GM12878 (cell line): ENCODE results near the gene ABI3. TPM values are rescaled to one million over a fixed set of nuclear protein-coding genes. Genes with fewer than 3 reads are reported as not detected.
"Not testable (repeated sequence)": the region's sequence is repeated elsewhere in the genome, so short reads cannot be mapped to it uniquely, and the experiment has no call there.

Experiments used
- ATAC-seq: fragments of 200-7000 bp; cut with Tn5 transposase; 3 replicates; pipeline ENCODE4 v1.9.1; 2020; ENCODE audit warnings: mild to moderate bottlenecking, moderate library complexity
- BruUV-seq: library from RNA; stranded (reverse); fragments of 400-500 nt; replicated peaks from 2 replicates; lab custom pipeline; 2021; lab: Mats Ljungman, UMichigan
- CTCF ChIA-PET: fragments of 300-600 bp; sonication (Branson Sonifier 250); formaldehyde crosslinking; extraction: SDS; loops from one replicate; lab custom pipeline; 2021; ENCODE audit warnings: inconsistent platforms; lab: Yijun Ruan, JAX
- POLR2A ChIA-PET: fragments of 350-600 bp; formaldehyde crosslinking; extraction: SDS; loops from one replicate; lab custom pipeline; 2021; ENCODE audit warnings: inconsistent platforms; lab: Charles Lee
- RAD21 ChIA-PET: fragments of 300-600 bp; sonication (Branson Sonifier 250); formaldehyde crosslinking; loops from one replicate; lab custom pipeline; 2023; ENCODE audit warnings: antibody characterized with exemption; ENCODE audit not compliant: unreplicated experiment; lab: Charles Lee
- SMC1A ChIA-PET: fragments of 300-600 bp; sonication (Branson Sonifier 250); formaldehyde crosslinking; loops from one replicate; lab custom pipeline; 2023; ENCODE audit not compliant: unreplicated experiment, uncharacterized antibody; lab: Charles Lee
- DNase-seq: peaks from one replicate; pipeline ENCODE4 v3.0.0-alpha.2; 2011; ENCODE audit warnings: low read depth, low spot score
- FAIRE-seq: peaks from 3 replicates; lab custom pipeline; 2011; peaks lifted over from hg19 to GRCh38; lab: Jason Lieb, UNC
- H2AFZ ChIP-seq: 2 replicates; pipeline ENCODE4 v1.6.0; 2011; ENCODE audit warnings: low read depth, low read length, control low read depth; ENCODE audit not compliant: control insufficient read depth
- H3K27ac ChIP-seq: 2 replicates; pipeline ENCODE4 v1.5.1; 2011; ENCODE audit warnings: control low read depth; ENCODE audit not compliant: control insufficient read depth, insufficient read depth
- H3K27me3 ChIP-seq, 2 experiments: replicated peaks in 1 of 2; 2 replicates each; pipeline versions ENCODE4 v1.6.0 to v1.6.1; 2011; ENCODE audit warnings: low read length in 1 of 2; ENCODE audit not compliant: control insufficient read depth in 2 of 2, insufficient read depth in 2 of 2
- H3K36me3 ChIP-seq, 2 experiments: 2 replicates each; pipeline ENCODE4 v1.5.1; 2011; ENCODE audit warnings: low read length in 1 of 2; ENCODE audit not compliant: control insufficient read depth in 2 of 2, insufficient read depth in 2 of 2
- H3K4me1 ChIP-seq: 2 replicates; pipeline ENCODE4 v1.6.1; 2011; ENCODE audit warnings: mild to moderate bottlenecking, low read length, moderate library complexity, mixed read lengths; ENCODE audit not compliant: control insufficient read depth, insufficient read depth
- H3K4me2 ChIP-seq: 2 replicates; pipeline ENCODE4 v1.6.0; 2011; ENCODE audit warnings: control low read depth; ENCODE audit not compliant: control insufficient read depth, insufficient read depth
- H3K4me3 ChIP-seq: fragments of 200-600 bp; sonication (generic); 2 replicates; pipeline ENCODE4 v1.5.1; 2016
- H3K79me2 ChIP-seq: 2 replicates; pipeline ENCODE4 v1.6.0; 2011; ENCODE audit warnings: low read length; ENCODE audit not compliant: control insufficient read depth, insufficient read depth
- H3K9ac ChIP-seq: 2 replicates; pipeline ENCODE4 v1.8.0; 2011; ENCODE audit warnings: low read length, control low read depth, mixed read lengths; ENCODE audit not compliant: control insufficient read depth, insufficient read depth
- H3K9me3 ChIP-seq: replicated peaks from 3 replicates; pipeline ENCODE4 v1.5.1; 2011; ENCODE audit warnings: mild to moderate bottlenecking, low read length; ENCODE audit not compliant: control insufficient read depth, insufficient read depth
- H4K20me1 ChIP-seq: 2 replicates; pipeline ENCODE4 v1.6.0; 2011; ENCODE audit not compliant: control insufficient read depth, insufficient read depth
- BCL11A ChIP-seq: IDR thresholded peaks from 2 replicates; pipeline ENCODE4 v1.6.1; 2011; ENCODE audit warnings: low read depth, low read length
- CHD2 ChIP-seq: IDR thresholded peaks from 2 replicates; pipeline ENCODE4 v1.6.1; 2011; ENCODE audit warnings: low read depth, low read length, improper control_type of control experiment, borderline replicate concordance
- MAX ChIP-seq: IDR thresholded peaks from 2 replicates; pipeline ENCODE4 v1.6.1; 2012; ENCODE audit warnings: low read depth, low read length, improper control_type of control experiment
- NFYB ChIP-seq: IDR thresholded peaks from 2 replicates; pipeline ENCODE4 v1.6.1; 2011; ENCODE audit warnings: low read depth, mild to moderate bottlenecking, low read length, improper control_type of control experiment, moderate library complexity; ENCODE audit not compliant: insufficient read depth
- ZZZ3 ChIP-seq: IDR thresholded peaks from 2 replicates; pipeline ENCODE4 v1.6.1; 2011; ENCODE audit warnings: low read depth; ENCODE audit not compliant: control insufficient read depth, insufficient read length
- WGBS: methylation state at CpG from one replicate; pipeline ENCODE4 v1.1.6; 2016; ENCODE audit warnings: low lambda C conversion rate; ENCODE audit not compliant: insufficient replicate concordance, insufficient coverage; ENCODE audit errors: missing lambda C conversion rate; 5-methylcytosine and 5-hydroxymethylcytosine counted together
- in situ Hi-C: fragments of 300-500 bp; cut with MboI; formaldehyde crosslinking; loops from 9 replicates; pipeline ENCODE4 v1.14.3; 2018; ENCODE audit warnings: mixed read lengths
- intact Hi-C: fragments of 100-400 bp; cut with micrococcal nuclease; formaldehyde crosslinking; loops from one replicate; pipeline ENCODE4 v1.14.2; 2022; ENCODE audit not compliant: unreplicated experiment
- polyA plus RNA-seq, 11 experiments: library from polyadenylated mRNA; depleted of rRNA in 4 of 11; unstranded in 6 of 11; stranded (reverse) in 5 of 11; fragments of >200 nt; fragmentation: Nextera tagmentation in 4 of 11; fragmentation: Illumina TruSeq in 1 of 11; extraction: Ambion mirVana in 4 of 11; extraction: Trizol in 1 of 11; gene quantifications; 1 replicate in 1 of 11; 2 replicates in 10 of 11; pipeline versions ENCODE4 v1.2.1 to v1.2.3, GENCODE V29; 2011 to 2016; ENCODE audit warnings: inconsistent platforms in 2 of 11, missing spikeins in 2 of 11, low read depth in 1 of 11
- total RNA-seq, 4 experiments: library from RNA; depleted of rRNA in 3 of 4; stranded (reverse); fragments of >200 nt in 3 of 4; fragmentation: Illumina TruSeq in 1 of 4; extraction: Trizol in 1 of 4; gene quantifications; 2 replicates each; pipeline versions ENCODE4 v1.2.1 to v1.2.3, GENCODE V29; 2013 to 2021

Gene ABI3
- total and polyA plus RNA-seq, 10 of the 15 experiments (the other 5 are each of a cell fraction or from before 2014, with no cell fraction given) = 13.4 to 109 (median 51.1) TPM

GRCh38 chr17:49170216-49170615, 40.3 kb upstream of the ABI3 start:
- H3K4me3 ChIP-seq = no peak overlapping the region
- in situ Hi-C loops = loop anchor here (10.0 kb wide), 1 partner anchor 55 kb away; no protein-coding TSS in a partner anchor
- 15% methylated on average over 2 of the region's 2 CpGs for WGBS
- no peaks in the 10 kb centered on the region for H3K4me1 ChIP-seq
- H3K4me2 ChIP-seq = no peak overlapping the region
- H3K79me2 ChIP-seq = no peaks in the 10 kb centered on the region
- BruUV-seq = no TSS peak
- no peak for TF ChIP-seq NFYB
- no peak for TF ChIP-seq MAX
- TF ChIP-seq BCL11A = no peak
- TF ChIP-seq ZZZ3 = no peak
- no peak for TF ChIP-seq CHD2
- H3K9me3 ChIP-seq = no peaks in the 10 kb centered on the region; the same call in 2 of the 3 replicates
- ChIA-PET SMC1A (interaction anchor here (1.4 kb wide), 1 partner anchor 58 kb away, joined by 3 read pairs; no protein-coding TSS in a partner anchor), CTCF (no interaction called here), RAD21 (no interaction called here), POLR2A (no interaction called here)
- intact Hi-C loops = no loop called here
- no peak overlapping the region for H3K27ac ChIP-seq
- no peaks in the 10 kb centered on the region; a peak in 2 of 4 replicates for H3K27me3 ChIP-seq
- H4K20me1 ChIP-seq = no peaks in the 10 kb centered on the region
- no peak overlapping the region for H3K9ac ChIP-seq
- no peak for DNase-seq
- FAIRE-seq = no peak
- H3K36me3 ChIP-seq = no peaks in the 10 kb centered on the region
- ATAC-seq = no peak
- H2AFZ ChIP-seq = no peak overlapping the region

- H3K4me1 ChIP-seq, BruUV-seq, H3K9me3 ChIP-seq, H3K27me3 ChIP-seq, H4K20me1 ChIP-seq, POLR2A ChIA-PET, RAD21 ChIA-PET, H3K4me2 ChIP-seq, DNase-seq, H3K4me3 ChIP-seq, H2AFZ ChIP-seq, H3K27ac ChIP-seq, FAIRE-seq, intact Hi-C loops, H3K36me3 ChIP-seq, H3K9ac ChIP-seq, ATAC-seq, H3K79me2 ChIP-seq: not testable (repeated sequence)
- CTCF ChIA-PET = interaction anchor here (0.7 to 4.6 kb wide), 4 partner anchors 10 to 126 kb away, joined by 3 to 15 read pairs (median 8); no protein-coding TSS in a partner anchor
- WGBS = 14% methylated on average over 3 of the region's 3 CpGs
- SMC1A ChIA-PET = interaction anchor here (0.5 to 1.4 kb wide), 2 partner anchors 57 to 67 kb away, joined by 3 read pairs; no protein-coding TSS in a partner anchor
- in situ Hi-C loops = loop anchor here (10.0 kb wide), 1 partner anchor 54 kb away; no protein-coding TSS in a partner anchor
Measured at GRCh38 chr17:49170711-49171110, 39.8 kb upstream of the ABI3 start.

GRCh38 chr17:49175978-49176377, 34.5 kb upstream of the ABI3 start:
- H3K4me2 ChIP-seq, DNase-seq, H3K36me3 ChIP-seq, H3K79me2 ChIP-seq, H3K27me3 ChIP-seq, H3K9me3 ChIP-seq, RAD21 ChIA-PET, intact Hi-C loops, H3K4me3 ChIP-seq, BruUV-seq, POLR2A ChIA-PET, H4K20me1 ChIP-seq, H3K9ac ChIP-seq, H3K27ac ChIP-seq, FAIRE-seq, ATAC-seq, H3K4me1 ChIP-seq, H2AFZ ChIP-seq: not testable (repeated sequence)
- ChIA-PET CTCF (interaction anchor here (1.1 kb wide), 1 partner anchor 19 kb away, joined by 3 read pairs; no protein-coding TSS in a partner anchor), SMC1A (interaction anchor here (1.7 kb wide), 1 partner anchor 52 kb away, joined by 5 read pairs; no protein-coding TSS in a partner anchor)
- in situ Hi-C loops = loop anchor here (10.0 kb wide), 1 partner anchor 49 kb away; no protein-coding TSS in a partner anchor
- WGBS = 37% methylated on average over 11 of the region's 11 CpGs
